SK-N-SH (cell line): Measurements from ENCODE around the gene DEPP1. TPM values are rescaled to one million over a fixed set of nuclear protein-coding genes. Genes with fewer than 3 reads are reported as not detected.

ENCODE experiments used
- CTCF ChIA-PET: fragments of 300-600, 350-600 bp; formaldehyde crosslinking; extraction: SDS; loops from one replicate; lab custom pipeline; 2021; lab: Yijun Ruan, JAX
- POLR2A ChIA-PET: fragments of 350-600 bp; sonication (Branson Sonifier 250); formaldehyde crosslinking; extraction: SDS; loops from one replicate; lab custom pipeline; 2020; ENCODE audit warnings: antibody characterized with exemption, inconsistent platforms; lab: Yijun Ruan, JAX
- DNase-seq: peaks from one replicate; pipeline ENCODE4 v3.0.0; 2012
- H2AFZ ChIP-seq: fragments of 200-600 bp; sonication (generic); 2 replicates; pipeline ENCODE4 v1.8.1; 2016; ENCODE audit warnings: antibody characterized with exemption, mild to moderate bottlenecking, low read depth
- H3F3A ChIP-seq: fragments of 200-600 bp; sonication (generic); replicated peaks from 2 replicates; pipeline ENCODE3; 2016; ENCODE audit warnings: antibody characterized with exemption, mild to moderate bottlenecking; ENCODE audit not compliant: insufficient read depth
- H3K27ac ChIP-seq, 2 experiments: fragments of 200-500 bp in 1 of 2; fragments of 200-600 bp in 1 of 2; sonication (Bioruptor generic) in 1 of 2; sonication (generic), shearing (Covaris generic) in 1 of 2; 2 replicates each; pipeline versions ENCODE4 v1.5.1 to v1.6.1; 2014 to 2016; ENCODE audit warnings: low read depth in 2 of 2, inconsistent platforms in 1 of 2, low read length in 1 of 2, mild to moderate bottlenecking in 1 of 2, mixed read lengths in 1 of 2
- H3K27me3 ChIP-seq: fragments of 200-600 bp; sonication (generic), shearing (Covaris generic); 2 replicates; pipeline ENCODE4 v1.6.1; 2016; ENCODE audit warnings: mixed run types; ENCODE audit not compliant: insufficient read depth
- H3K36me3 ChIP-seq, 2 experiments: fragments of 200-500 bp in 1 of 2; fragments of 200-600 bp in 1 of 2; sonication (Bioruptor generic) in 1 of 2; sonication (generic) in 1 of 2; replicated peaks in 1 of 2; 2 replicates each; pipeline versions ENCODE3 to v1.5.1; 2014 to 2016; ENCODE audit warnings: low read length in 1 of 2, mild to moderate bottlenecking in 1 of 2; ENCODE audit not compliant: insufficient read depth in 2 of 2, control insufficient read depth in 1 of 2
- H3K4me1 ChIP-seq, 2 experiments: fragments of 200-500 bp in 1 of 2; fragments of 200-600 bp in 1 of 2; sonication (Bioruptor generic) in 1 of 2; sonication (generic), shearing (Covaris generic) in 1 of 2; 2 replicates each; pipeline versions ENCODE4 v1.5.1 to v1.6.1; 2014 to 2016; ENCODE audit warnings: low read depth in 1 of 2, low read length in 1 of 2, mixed run types in 1 of 2; ENCODE audit not compliant: insufficient read depth in 2 of 2, control insufficient read depth in 1 of 2
- H3K4me2 ChIP-seq: fragments of 200-600 bp; sonication (generic), shearing (Covaris generic); 2 replicates; pipeline ENCODE4 v1.6.1; 2017; ENCODE audit warnings: mixed run types
- H3K4me3 ChIP-seq, 2 experiments: fragments of 200-500 bp in 1 of 2; fragments of 200-600 bp in 1 of 2; sonication (Bioruptor generic) in 1 of 2; sonication (generic), shearing (Covaris generic) in 1 of 2; 2 replicates each; pipeline versions ENCODE4 v1.5.1 to v1.8.1; 2014 to 2016; ENCODE audit warnings: low read depth in 2 of 2, inconsistent platforms in 1 of 2, low read length in 1 of 2, mild to moderate bottlenecking in 1 of 2, mixed read lengths in 1 of 2, moderate library complexity in 1 of 2
- H3K79me2 ChIP-seq: fragments of 200-600 bp; sonication (generic); 2 replicates; pipeline ENCODE4 v1.8.1; 2017; ENCODE audit warnings: mild to moderate bottlenecking; ENCODE audit not compliant: insufficient read depth
- H3K9ac ChIP-seq: fragments of 200-600 bp; sonication (generic); 2 replicates; pipeline ENCODE4 v1.6.1; 2017; ENCODE audit warnings: mixed run types
- H3K9me2 ChIP-seq: fragments of 200-600 bp; sonication (generic); 2 replicates; pipeline ENCODE4 v1.6.1; 2017; ENCODE audit warnings: mixed run types
- H3K9me3 ChIP-seq: fragments of 200-600 bp; sonication (generic); 2 replicates; pipeline ENCODE4 v1.6.1; 2017; ENCODE audit warnings: mixed run types, mild to moderate bottlenecking, moderate library complexity
- H4K20me1 ChIP-seq: fragments of 200-600 bp; sonication (generic); 2 replicates; pipeline ENCODE4 v1.6.1; 2017; ENCODE audit warnings: mild to moderate bottlenecking, mixed run types; ENCODE audit not compliant: insufficient read depth
- CHD2 ChIP-seq: fragments of 150-350 bp; IDR thresholded peaks from 2 replicates; pipeline ENCODE4 v1.6.1; 2018; ENCODE audit warnings: low read length; ENCODE audit not compliant: partially characterized antibody
- EP300 ChIP-seq, 2 experiments: IDR thresholded peaks; 2 replicates each; pipeline versions ENCODE4 v1.4.0 to v1.6.1; 2012; ENCODE audit warnings: borderline replicate concordance in 1 of 2, low read depth in 1 of 2, low read length in 1 of 2
- FOXJ3 ChIP-seq: sonication (generic); formaldehyde crosslinking; IDR thresholded peaks from 2 replicates; pipeline ENCODE4 v1.5.1; 2020; ENCODE audit warnings: mild to moderate bottlenecking, missing genetic modification reagents
- FOXM1 ChIP-seq: IDR thresholded peaks from 2 replicates; pipeline ENCODE4 v1.4.0; 2012; ENCODE audit warnings: low read depth, mild to moderate bottlenecking
- GATA2 ChIP-seq: sonication (generic); formaldehyde crosslinking; IDR thresholded peaks from 2 replicates; pipeline ENCODE4 v1.5.0; 2020; ENCODE audit warnings: mild to moderate bottlenecking, missing genetic modification reagents
- JUND ChIP-seq: IDR thresholded peaks from 2 replicates; pipeline ENCODE4 v1.4.0; 2012
- MAX ChIP-seq: IDR thresholded peaks from 2 replicates; pipeline ENCODE4 v1.4.0; 2012; ENCODE audit warnings: low read depth
- MEF2A ChIP-seq: IDR thresholded peaks from 2 replicates; pipeline ENCODE4 v1.4.0; 2012; ENCODE audit warnings: low read depth, borderline replicate concordance
- MXI1 ChIP-seq: IDR thresholded peaks from 2 replicates; pipeline ENCODE4 v1.6.1; 2012; ENCODE audit warnings: mild to moderate bottlenecking, low read depth, low read length, improper control_type of control experiment
- NRF1 ChIP-seq: IDR thresholded peaks from 2 replicates; pipeline ENCODE4 v1.6.1; 2012; ENCODE audit warnings: low read depth, mild to moderate bottlenecking, low read length
- PBX3 ChIP-seq: IDR thresholded peaks from 2 replicates; pipeline ENCODE4; 2012
- RAD21 ChIP-seq: IDR thresholded peaks from 2 replicates; pipeline ENCODE4 v1.6.1; 2012; ENCODE audit warnings: mild to moderate bottlenecking, low read length
- RCOR1 ChIP-seq: fragments of 150-350 bp; IDR thresholded peaks from 2 replicates; pipeline ENCODE4 v1.6.1; 2017; ENCODE audit warnings: antibody characterized with exemption, low read length
- RXRA ChIP-seq: IDR thresholded peaks from 2 replicates; pipeline ENCODE4 v1.4.0; 2012; ENCODE audit warnings: low read depth, mild to moderate bottlenecking, borderline replicate concordance
- SIN3A ChIP-seq: IDR thresholded peaks from 2 replicates; pipeline ENCODE4 v1.6.1; 2012; ENCODE audit warnings: low read depth, mild to moderate bottlenecking, low read length, moderate library complexity, borderline replicate concordance
- SMC3 ChIP-seq: IDR thresholded peaks from 2 replicates; pipeline ENCODE4 v1.6.1; 2012; ENCODE audit warnings: low read depth, low read length, improper control_type of control experiment
- TAF1 ChIP-seq: IDR thresholded peaks from 2 replicates; pipeline ENCODE4 v1.6.1; 2012; ENCODE audit warnings: low read depth, mild to moderate bottlenecking, low read length, moderate library complexity, borderline replicate concordance
- TCF12 ChIP-seq: IDR thresholded peaks from 2 replicates; pipeline ENCODE4 v1.4.0; 2012
- USF1 ChIP-seq: IDR thresholded peaks from 2 replicates; pipeline ENCODE4 v1.4.0; 2012; ENCODE audit warnings: low read depth, borderline replicate concordance
- ZBTB33 ChIP-seq: IDR thresholded peaks from 2 replicates; pipeline ENCODE4 v1.4.0; 2012; ENCODE audit warnings: low read depth, borderline replicate concordance
- WGBS: methylation state at CpG from one replicate; pipeline ENCODE4 v1.1.6; 2017; ENCODE audit warnings: low lambda C conversion rate; 5-methylcytosine and 5-hydroxymethylcytosine counted together
- polyA plus RNA-seq, 3 experiments: library from polyadenylated mRNA; depleted of rRNA; stranded (reverse); fragments of >200 nt; gene quantifications; 2 replicates each; pipeline ENCODE4 v1.2.3, GENCODE V29; 2012

Gene DEPP1
- polyA plus RNA-seq, 1 of the 3 experiments (the other 2 are of a cell fraction) = 5.3 TPM

GRCh38 chr10:45008524-45009161 lies 30.0 kb upstream of the DEPP1 start (continued):
- TF ChIP-seq TAF1 (no peak), TCF12 (no peak), SIN3A (0 out of 2 replicates have a peak, but pooled peaks have one; percentile 57), RAD21 (peak; percentile 87), JUND (no peak), GATA2 (CRISPR knock-in tag) (no peak), SMC3 (peak; percentile 48), CHD2 (peak; percentile 31), PBX3 (no peak), ZBTB33 (no peak), MAX (no peak), MEF2A (no peak), MXI1 (peak; percentile 19; the same call in 1 of the 2 replicates), USF1 (no peak), EP300 (IDR thresholded peaks at IDR 0.05; ENCODE audit: borderline replicate concordance in 1 of 2, low read depth in 1 of 2, low read length in 1 of 2) (no peak), RCOR1 (peak; percentile 75), FOXM1 (no peak)

GRCh38 chr10:45006276-45007030 lies 27.8 kb upstream of the DEPP1 start:
- no peak for DNase-seq
- POLR2A ChIA-PET = no interaction called here
- no peak overlapping the region for H3K27ac ChIP-seq
- 96% methylated on average over 3 of the region's 3 CpGs for WGBS
- H3K36me3 ChIP-seq = peaks cover 22 to 27% of the 10 kb centered on the region in 2 experiments
- peaks cover 31% of the 10 kb centered on the region for H3K79me2 ChIP-seq
- H3K9me2 ChIP-seq = no peaks in the 10 kb centered on the region
- H3K4me1 ChIP-seq = peaks cover 8 to 9% of the 10 kb centered on the region in 2 experiments; a peak in 3 of 4 replicates
- H3K9ac ChIP-seq = no peak overlapping the region
- H3K27me3 ChIP-seq = no peaks in the 10 kb centered on the region
- no peaks in the 10 kb centered on the region for H3K9me3 ChIP-seq
- H3K4me3 ChIP-seq = no peak overlapping the region
- TF ChIP-seq RAD21 (no peak), NRF1 (no peak), FOXJ3 (CRISPR knock-in tag) (no peak), RXRA (no peak), ZBTB33 (no peak), CHD2 (no peak), MAX (no peak), TCF12 (no peak)
- H3F3A ChIP-seq = peaks cover 6% of the 10 kb centered on the region
- CTCF ChIA-PET = interaction anchor here (0.8 to 2.0 kb wide), 2 partner anchors 73 to 229 kb away, joined by 3 to 10 read pairs; no protein-coding TSS in a partner anchor
- no peak overlapping the region for H3K4me2 ChIP-seq
- no peaks in the 10 kb centered on the region for H4K20me1 ChIP-seq
- H2AFZ ChIP-seq = no peak overlapping the region
